H9 (cell line): ENCODE measurements around the gene RBM38. TPM values are rescaled to one million over a fixed set of nuclear protein-coding genes. Genes with fewer than 3 reads are reported as not detected.

Experiments used
- DNase-seq: peaks from one replicate; pipeline ENCODE4 v3.0.0-alpha.2; 2017
- H2AFZ ChIP-seq: one replicate; pipeline ENCODE4 v1.6.1; 2013; ENCODE audit warnings: mild to moderate bottlenecking, low read length, control low read depth, moderate library complexity
- H2AK5ac ChIP-seq: 2 replicates; pipeline ENCODE4 v1.6.1; 2013; ENCODE audit warnings: low read length, control low read depth, mixed read lengths; ENCODE audit not compliant: insufficient read length
- H2BK120ac ChIP-seq: one replicate; pipeline ENCODE4 v1.6.1; 2013; ENCODE audit warnings: low read depth, mild to moderate bottlenecking, low read length, control low read depth, inconsistent platforms; ENCODE audit not compliant: poor library complexity, severe bottlenecking
- H2BK12ac ChIP-seq: 2 replicates; pipeline ENCODE4 v1.6.1; 2013; ENCODE audit warnings: low read length, control low read depth, mixed read lengths, low read depth; ENCODE audit not compliant: insufficient read length
- H2BK15ac ChIP-seq: 2 replicates; pipeline ENCODE4 v1.6.1; 2013; ENCODE audit warnings: low read depth, low read length, control low read depth
- H2BK20ac ChIP-seq: one replicate; pipeline ENCODE4 v1.6.1; 2013; ENCODE audit warnings: low read depth, mild to moderate bottlenecking, low read length, control low read depth, inconsistent platforms; ENCODE audit not compliant: poor library complexity, severe bottlenecking
- H2BK5ac ChIP-seq: 2 replicates; pipeline ENCODE4 v1.6.1; 2013; ENCODE audit warnings: low read length, control low read depth, mixed read lengths; ENCODE audit not compliant: insufficient read length
- H3K14ac ChIP-seq: 2 replicates; pipeline ENCODE4 v1.6.1; 2013; ENCODE audit warnings: low read length, control low read depth; ENCODE audit not compliant: insufficient read depth
- H3K18ac ChIP-seq: 2 replicates; pipeline ENCODE4 v1.6.1; 2013; ENCODE audit warnings: low read depth, mild to moderate bottlenecking, mixed read lengths, low read length, control low read depth; ENCODE audit not compliant: insufficient read length
- H3K23ac ChIP-seq: 2 replicates; pipeline ENCODE4 v1.6.1; 2013; ENCODE audit warnings: low read length, control low read depth, mixed read lengths, low read depth; ENCODE audit not compliant: insufficient read length
- H3K23me2 ChIP-seq: 2 replicates; pipeline ENCODE4 v1.6.1; 2013; ENCODE audit warnings: low read depth, mild to moderate bottlenecking, mixed read lengths, low read length, control low read depth; ENCODE audit not compliant: insufficient read length, poor library complexity, severe bottlenecking
- H3K27ac ChIP-seq: 2 replicates; pipeline ENCODE4 v1.5.1; 2013; ENCODE audit warnings: low read length, control low read depth, mixed read lengths, low read depth; ENCODE audit not compliant: insufficient read length
- H3K27me3 ChIP-seq: 2 replicates; pipeline ENCODE4 v1.6.1; 2013; ENCODE audit warnings: low read length, control low read depth, inconsistent platforms; ENCODE audit not compliant: insufficient read depth
- H3K4ac ChIP-seq: 2 replicates; pipeline ENCODE4 v1.6.1; 2013; ENCODE audit warnings: low read depth, mild to moderate bottlenecking, control low read depth, inconsistent platforms, low read length, moderate library complexity
- H3K4me1 ChIP-seq: 2 replicates; pipeline ENCODE4 v1.6.1; 2013; ENCODE audit warnings: low read length, control low read depth, inconsistent platforms; ENCODE audit not compliant: insufficient read depth
- H3K4me2 ChIP-seq: 2 replicates; pipeline ENCODE4 v1.6.1; 2013; ENCODE audit warnings: low read length, control low read depth, mixed read lengths; ENCODE audit not compliant: insufficient read length, insufficient read depth
- H3K56ac ChIP-seq: 2 replicates; pipeline ENCODE4 v1.6.1; 2013; ENCODE audit warnings: low read depth, mild to moderate bottlenecking, mixed read lengths, low read length, control low read depth; ENCODE audit not compliant: insufficient read length
- H3K79me1 ChIP-seq: 2 replicates; pipeline ENCODE4 v1.6.1; 2013; ENCODE audit warnings: low read depth, mild to moderate bottlenecking, moderate library complexity, low read length, control low read depth, inconsistent platforms; ENCODE audit not compliant: insufficient read depth, poor library complexity, severe bottlenecking
- H3K79me2 ChIP-seq: 2 replicates; pipeline ENCODE4 v1.6.1; 2013; ENCODE audit warnings: low read length, control low read depth, inconsistent platforms; ENCODE audit not compliant: insufficient read depth
- H3K9ac ChIP-seq: 2 replicates; pipeline ENCODE4 v1.6.1; 2013; ENCODE audit warnings: low read length, control low read depth, mixed read lengths; ENCODE audit not compliant: insufficient read length; ENCODE audit errors: extremely low read depth
- H3K9me3 ChIP-seq: one replicate; pipeline ENCODE4 v1.6.1; 2013; ENCODE audit warnings: low read depth, low read length, inconsistent platforms; ENCODE audit not compliant: control insufficient read depth
- H3T11ph ChIP-seq: one replicate; pipeline ENCODE4 v1.6.1; 2013; ENCODE audit warnings: mild to moderate bottlenecking, low read length, control low read depth, inconsistent platforms
- H4K20me1 ChIP-seq: one replicate; pipeline ENCODE4 v1.6.1; 2013; ENCODE audit not compliant: control insufficient read depth, insufficient read length, insufficient read depth
- H4K5ac ChIP-seq: 2 replicates; pipeline ENCODE4 v1.6.1; 2013; ENCODE audit warnings: low read depth, mild to moderate bottlenecking, mixed read lengths, low read length, control low read depth; ENCODE audit not compliant: insufficient read length
- H4K8ac ChIP-seq: replicated peaks from 2 replicates; pipeline ENCODE4 v1.6.1; 2013; ENCODE audit warnings: low read length, control low read depth, mixed read lengths, low read depth; ENCODE audit not compliant: insufficient read length
- H4K91ac ChIP-seq: 2 replicates; pipeline ENCODE4 v1.6.1; 2013; ENCODE audit warnings: low read depth, mild to moderate bottlenecking, moderate library complexity, mixed read lengths, low read length, control low read depth; ENCODE audit not compliant: insufficient read length
- H3K27ac Mint-ChIP-seq, 3 experiments: 2 replicates in 2 of 3; 3 replicates in 1 of 3; pipeline ENCODE4 v1.8.0; 2020 to 2021; ENCODE audit warnings: mixed read lengths in 3 of 3, mild to moderate bottlenecking in 1 of 3, moderate library complexity in 1 of 3
- H3K27me3 Mint-ChIP-seq: 2 replicates; pipeline ENCODE4 v1.8.0; 2021; ENCODE audit warnings: low read depth, mild to moderate bottlenecking, moderate library complexity, mixed read lengths
- H3K36me3 Mint-ChIP-seq, 3 experiments: 2 replicates in 2 of 3; 3 replicates in 1 of 3; pipeline ENCODE4 v1.8.0; 2020 to 2021; ENCODE audit warnings: low read depth in 3 of 3, mixed read lengths in 3 of 3; ENCODE audit not compliant: insufficient read depth in 1 of 3
- H3K4me1 Mint-ChIP-seq, 2 experiments: 2 replicates each; pipeline ENCODE4 v1.8.0; 2020; ENCODE audit warnings: mixed read lengths in 2 of 2
- H3K4me3 Mint-ChIP-seq, 2 experiments: 2 replicates in 1 of 2; 3 replicates in 1 of 2; pipeline ENCODE4 v1.8.0; 2020 to 2021; ENCODE audit warnings: mild to moderate bottlenecking in 2 of 2, mixed read lengths in 2 of 2, moderate library complexity in 1 of 2
- H3K9me3 Mint-ChIP-seq, 2 experiments: 2 replicates in 1 of 2; 3 replicates in 1 of 2; pipeline ENCODE4 v1.8.0; 2020; ENCODE audit warnings: mild to moderate bottlenecking in 2 of 2, mixed read lengths in 2 of 2, moderate library complexity in 1 of 2
- WGBS: extraction: QIAGEN DNeasy Blood & Tissue Kit; methylation state at CpG from one replicate; pipeline ENCODE4 v1.1.7; 2013; ENCODE audit warnings: missing lambda C conversion rate, low lambda C conversion rate, mixed read lengths; ENCODE audit not compliant: insufficient read length; ENCODE audit errors: extremely low coverage; 5-methylcytosine and 5-hydroxymethylcytosine counted together
- total RNA-seq: library from RNA; stranded (reverse); gene quantifications from 2 replicates; pipeline ENCODE4 v1.2.1, GENCODE V29; 2021
- TF ChIP-seq, protein P1 (sequence below): fragments of 200-600 bp; sonication (generic); conservative IDR thresholded peaks from 3 replicates; pipeline ENCODE4 v1.8.0; 2021; ENCODE audit warnings: antibody characterized with exemption, mild to moderate bottlenecking

RBM38 gene
- total RNA-seq, 1 experiment from 2014 or later = 66.8 TPM

DNA sequence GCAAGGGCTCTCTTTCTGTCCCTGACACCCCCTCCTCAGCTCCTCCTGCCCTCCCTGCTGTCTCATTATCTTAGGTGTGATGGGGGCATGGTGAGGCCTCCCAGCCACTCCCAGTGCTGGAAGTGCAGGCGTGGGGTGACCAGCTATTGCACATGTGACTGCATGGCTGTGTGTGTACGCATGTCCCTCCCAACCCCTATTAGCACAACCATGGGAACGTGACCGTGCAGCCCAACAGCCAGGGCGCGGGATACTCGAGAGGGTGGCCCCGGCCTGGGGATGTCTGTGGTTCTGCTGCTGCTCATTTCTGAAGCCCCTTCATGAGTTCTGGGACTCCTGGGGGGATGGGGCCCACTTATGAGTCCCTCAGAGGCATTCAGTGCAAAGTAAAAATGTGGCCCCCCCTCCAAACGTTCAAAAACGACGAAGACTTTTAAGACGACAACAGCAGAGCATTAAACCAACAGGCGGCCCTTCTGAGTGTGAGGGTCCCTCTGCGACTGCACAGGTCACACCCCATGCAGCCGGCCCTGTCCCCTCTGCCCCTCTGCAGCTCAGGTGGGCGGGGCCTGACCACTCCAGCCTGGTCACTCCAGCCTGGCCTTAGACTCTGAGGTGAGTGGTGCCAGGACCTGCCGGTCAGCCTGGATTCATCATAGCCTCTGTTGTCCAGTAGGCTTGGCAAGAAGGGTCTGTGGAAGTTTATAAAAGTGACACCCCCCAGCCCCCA lies 51.1 kb downstream of the RBM38 start:
- Histone ChIP-seq H3K14ac (no peak overlapping the region), H4K5ac (no peak overlapping the region), H3K9ac (no peak overlapping the region), H2BK5ac (no peak overlapping the region), H3K23ac (no peak overlapping the region), H3K27ac (no peak overlapping the region), H2BK15ac (no peak overlapping the region), H2AFZ (no peak overlapping the region), H4K8ac (no peak overlapping the region), H2BK120ac (no peak overlapping the region), H4K20me1 (no peaks in the 10 kb centered on the region), H3T11ph (no peak overlapping the region), H2BK12ac (no peak overlapping the region), H3K18ac (no peak overlapping the region), H2BK20ac (no peak overlapping the region), H3K27me3 (peaks cover 3% of the 10 kb centered on the region; the same call in 1 of the 2 replicates), H3K79me1 (no peaks in the 10 kb centered on the region), H2AK5ac (no peak overlapping the region), H3K23me2 (no peaks in the 10 kb centered on the region), H3K4me1 (no peaks in the 10 kb centered on the region), H3K4ac (no peak overlapping the region), H3K4me2 (no peak overlapping the region), H3K79me2 (no peaks in the 10 kb centered on the region), H3K56ac (no peak overlapping the region), H3K9me3 (no peaks in the 10 kb centered on the region), H4K91ac (no peak overlapping the region)
- Mint-ChIP-seq H3K4me1 (peaks cover 2 to 28% of the 10 kb centered on the region in 2 experiments; a peak in 3 of 4 replicates), H3K36me3 (no peaks in the 10 kb centered on the region; a peak in 1 of 7 replicates), H3K9me3 (peaks cover 0 to 6% of the 10 kb centered on the region in 2 experiments; a peak in 4 of 5 replicates), H3K4me3 (no peak overlapping the region), H3K27ac (no peak overlapping the region), H3K27me3 (peaks cover 11% of the 10 kb centered on the region)
- no CpG with 5 or more reads among the region's 17 CpGs for WGBS
- DNase-seq = no peak
- TF ChIP-seq, protein P1, sequence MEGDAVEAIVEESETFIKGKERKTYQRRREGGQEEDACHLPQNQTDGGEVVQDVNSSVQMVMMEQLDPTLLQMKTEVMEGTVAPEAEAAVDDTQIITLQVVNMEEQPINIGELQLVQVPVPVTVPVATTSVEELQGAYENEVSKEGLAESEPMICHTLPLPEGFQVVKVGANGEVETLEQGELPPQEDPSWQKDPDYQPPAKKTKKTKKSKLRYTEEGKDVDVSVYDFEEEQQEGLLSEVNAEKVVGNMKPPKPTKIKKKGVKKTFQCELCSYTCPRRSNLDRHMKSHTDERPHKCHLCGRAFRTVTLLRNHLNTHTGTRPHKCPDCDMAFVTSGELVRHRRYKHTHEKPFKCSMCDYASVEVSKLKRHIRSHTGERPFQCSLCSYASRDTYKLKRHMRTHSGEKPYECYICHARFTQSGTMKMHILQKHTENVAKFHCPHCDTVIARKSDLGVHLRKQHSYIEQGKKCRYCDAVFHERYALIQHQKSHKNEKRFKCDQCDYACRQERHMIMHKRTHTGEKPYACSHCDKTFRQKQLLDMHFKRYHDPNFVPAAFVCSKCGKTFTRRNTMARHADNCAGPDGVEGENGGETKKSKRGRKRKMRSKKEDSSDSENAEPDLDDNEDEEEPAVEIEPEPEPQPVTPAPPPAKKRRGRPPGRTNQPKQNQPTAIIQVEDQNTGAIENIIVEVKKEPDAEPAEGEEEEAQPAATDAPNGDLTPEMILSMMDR = no peak
